ENCODE data around the gene KRTAP4-2.
"Not testable (repeated sequence)": the region's sequence is repeated elsewhere in the genome, so short reads cannot be mapped to it uniquely, and the experiment has no call there.

The KRTAP4-2 gene

GRCh38 chr17:41199421-41200078 lies 21.5 kb upstream of the KRTAP4-2 start:
- H3K27ac ChIP-seq, result no peak overlapping the region
- TF ChIP-seq ZFX (IDR thresholded peaks at IDR 0.05; ENCODE audit: borderline replicate concordance) (no peak), CTCF (IDR thresholded peaks at IDR 0.05) (no peak)

GRCh38 chr17:41196068-41196467 lies 18.0 kb upstream of the KRTAP4-2 start:
- no peak overlapping the region for H3K27ac ChIP-seq
- TF ChIP-seq CTCF (IDR thresholded peaks at IDR 0.05) (no peak), ZFX (IDR thresholded peaks at IDR 0.05; ENCODE audit: borderline replicate concordance) (no peak)

GRCh38 chr17:41190328-41190727 lies 12.3 kb upstream of the KRTAP4-2 start:
- no peak overlapping the region for H3K27ac ChIP-seq
- TF ChIP-seq ZFX (IDR thresholded peaks at IDR 0.05; ENCODE audit: borderline replicate concordance), result no peak
- no peak for TF ChIP-seq CTCF (IDR thresholded peaks at IDR 0.05)

- not testable (repeated sequence) for H3K27ac ChIP-seq
Observed at GRCh38 chr17:41189837-41190318, 11.9 kb upstream of the KRTAP4-2 start, which contains the start of gene KRTAP9-1. Gene KRTAP9-1 (plus strand): TSS chr17:41189887. CDS start chr17:41189887, 0 bp downstream.

- H3K27ac ChIP-seq, result no peak overlapping the region
- TF ChIP-seq CTCF (IDR thresholded peaks at IDR 0.05), result no peak
- no peak for TF ChIP-seq ZFX (IDR thresholded peaks at IDR 0.05; ENCODE audit: borderline replicate concordance)
Observed at GRCh38 chr17:41186872-41187271, 8.9 kb upstream of the KRTAP4-2 start.

GRCh38 chr17:41185001-41185400 lies 7.0 kb upstream of the KRTAP4-2 start:
- H3K27ac ChIP-seq, result no peak overlapping the region
- TF ChIP-seq CTCF (IDR thresholded peaks at IDR 0.05) (no peak), ZFX (IDR thresholded peaks at IDR 0.05; ENCODE audit: borderline replicate concordance) (no peak)

GRCh38 chr17:41184480-41184961 lies 6.5 kb upstream of the KRTAP4-2 start, which contains the start of gene KRTAP4-1:
Gene KRTAP4-1 (minus strand): TSS chr17:41184911. CDS start chr17:41184854, 57 bp downstream.
- TF ChIP-seq ZFX (IDR thresholded peaks at IDR 0.05; ENCODE audit: borderline replicate concordance) (no peak), CTCF (IDR thresholded peaks at IDR 0.05) (no peak)
- H3K27ac ChIP-seq, result no peak within 1 kb of the TSS

Data from 22Rv1 (cell line).